Transverse colon (tissue), 4 donors: Measurements from ENCODE around the gene BMP6. TPM values are rescaled to one million over a fixed set of nuclear protein-coding genes. Genes with fewer than 3 reads are reported as not detected.

Experiments
- DNase-seq: peaks from one replicate; pipeline ENCODE4 v3.0.0-alpha.2; 2019
- H3K27ac ChIP-seq, 4 donors: fragments of 200-600 bp; sonication (generic); 2 replicates each; pipeline ENCODE4 v1.5.1; 2016 to 2018; ENCODE audit warnings: inconsistent platforms in 4 of 4
- H3K27me3 ChIP-seq: fragments of 200-600 bp; sonication (generic); 2 replicates; pipeline ENCODE4 v1.5.1; 2017; ENCODE audit warnings: inconsistent platforms
- H3K36me3 ChIP-seq, 4 donors: fragments of 200-600 bp; sonication (generic); 2 replicates each; pipeline ENCODE4 v1.5.1; 2017 to 2019; ENCODE audit warnings: inconsistent platforms in 4 of 4
- H3K4me1 ChIP-seq, 4 donors: fragments of 200-600 bp; sonication (generic); 2 replicates each; pipeline ENCODE4 v1.5.1; 2017 to 2020; ENCODE audit warnings: inconsistent platforms in 4 of 4
- H3K4me3 ChIP-seq, 4 donors: fragments of 200-600 bp; sonication (generic); 1 replicate in 1 of 4; 2 replicates in 3 of 4; pipeline versions ENCODE4 v1.5.1 to v1.6.1; 2017 to 2019; ENCODE audit warnings: inconsistent platforms in 4 of 4
- H3K9me3 ChIP-seq, 2 donors: fragments of 200-600 bp; sonication (generic); 2 replicates each; pipeline ENCODE4 v1.5.1; 2017 to 2019; ENCODE audit warnings: inconsistent platforms in 2 of 2
- CTCF ChIP-seq, 5 experiments: fragments of 200-600 bp in 3 of 5; fragments of 450-650 bp in 2 of 5; sonication (generic) in 3 of 5; IDR thresholded peaks; 1 replicate in 2 of 5; 2 replicates in 3 of 5; pipeline ENCODE4 v1.5.1; 2016 to 2017; ENCODE audit warnings: antibody characterized with exemption in 5 of 5, inconsistent platforms in 3 of 5, mild to moderate bottlenecking in 2 of 5, moderate library complexity in 1 of 5
- EP300 ChIP-seq: sonication (generic); formaldehyde crosslinking; IDR thresholded peaks from one replicate; pipeline ENCODE4 v1.6.1; 2017; ENCODE audit warnings: antibody characterized with exemption, low read depth
- POLR2A ChIP-seq: fragments of 450-650 bp; IDR thresholded peaks from one replicate; pipeline ENCODE4 v1.6.1; 2016; ENCODE audit warnings: antibody characterized with exemption, mild to moderate bottlenecking, moderate library complexity
- POLR2AphosphoS5 ChIP-seq, 3 donors: sonication (generic); formaldehyde crosslinking; IDR thresholded peaks; one replicate each; pipeline ENCODE4 v1.6.1; 2016; ENCODE audit warnings: antibody characterized with exemption in 3 of 3
- whole genome bisulfite sequencing, 2 donors: methylation state at CpG; one replicate each; pipeline ENCODE4 v1.1.5; 2018; ENCODE audit warnings: low coverage in 1 of 2; 5-methylcytosine and 5-hydroxymethylcytosine counted together
- in situ Hi-C, 4 donors: fragments of 200-750 bp; cut with MboI; loops; one replicate each; pipeline versions ENCODE4 v1.15.0 to v1.15.1; 2017; ENCODE audit warnings: low sequenced_read_pairs in 3 of 4, low pct_ligation_motif_present in 1 of 4, low pct_unique_long_range_greater_than_20kb in 1 of 4
- intact Hi-C: fragments of 100-400 bp; cut with DNase I; formaldehyde crosslinking; loops from one replicate; pipeline ENCODE4 v1.15.1; 2023; ENCODE audit warnings: low total_unique reads
- total RNA-seq, 4 donors: library from RNA; depleted of rRNA; stranded (reverse); fragments of >200 nt; gene quantifications; one replicate each; pipeline ENCODE4 v1.1.0, GENCODE V29; 2016

Gene BMP6
- total RNA-seq, 4 donors from 2014 or later = 1.1 to 12.7 (median 6.7) TPM

GRCh38 chr6:7742223-7742785 lies 16.4 kb downstream of the BMP6 start:
- Histone ChIP-seq H3K9me3 (no peaks in the 10 kb centered on the region), H3K4me1 (no peaks in the 10 kb centered on the region), H3K27me3 (peaks cover 4% of the 10 kb centered on the region), H3K36me3 (no peaks in the 10 kb centered on the region), H3K4me3 (no peak overlapping the region), H3K27ac (no peak overlapping the region)
- WGBS, 2 donors = 56 to 62% methylated on average over 6 to 10 of the region's 10 CpGs
- no peak for DNase-seq
- in situ Hi-C loops = no loop called here
- intact Hi-C loops = no loop called here
- TF ChIP-seq POLR2A = no peak
- no peak for TF ChIP-seq POLR2AphosphoS5 (IDR thresholded peaks at IDR 0.05)
- no peak for TF ChIP-seq CTCF (IDR thresholded peaks at IDR 0.05)
- no peak for TF ChIP-seq EP300

- 88 to 91% methylated on average over 7 to 10 of the region's 10 CpGs for whole genome bisulfite sequencing, 2 donors
- H3K27me3 ChIP-seq = no peaks in the 10 kb centered on the region
- DNase-seq = no peak
- H3K27ac ChIP-seq = no peak overlapping the region
- no peak overlapping the region for H3K4me3 ChIP-seq
- in situ Hi-C loops = no loop called here
- H3K9me3 ChIP-seq = no peaks in the 10 kb centered on the region
- intact Hi-C loops = no loop called here
- TF ChIP-seq POLR2A (no peak), CTCF (IDR thresholded peaks at IDR 0.05) (no peak), POLR2AphosphoS5 (IDR thresholded peaks at IDR 0.05) (no peak), EP300 (no peak)
- H3K36me3 ChIP-seq = no peaks in the 10 kb centered on the region
- no peaks in the 10 kb centered on the region for H3K4me1 ChIP-seq
Measured at GRCh38 chr6:7745942-7746341, 20.0 kb downstream of the BMP6 start.

- intact Hi-C loops = no loop called here
- WGBS, 2 donors = 79 to 80% methylated on average over 6 to 10 of the region's 10 CpGs
- DNase-seq = no peak
- no peaks in the 10 kb centered on the region for H3K9me3 ChIP-seq
- TF ChIP-seq POLR2A (no peak), CTCF (IDR thresholded peaks at IDR 0.05) (no peak), POLR2AphosphoS5 (IDR thresholded peaks at IDR 0.05) (no peak), EP300 (no peak)
- in situ Hi-C loops = no loop called here
- H3K4me1 ChIP-seq = no peaks in the 10 kb centered on the region
- H3K27ac ChIP-seq = no peak overlapping the region
- H3K4me3 ChIP-seq = no peak overlapping the region
- H3K36me3 ChIP-seq = no peaks in the 10 kb centered on the region
- no peaks in the 10 kb centered on the region for H3K27me3 ChIP-seq
Measured at GRCh38 chr6:7747016-7747415, 21.1 kb downstream of the BMP6 start.

- in situ Hi-C loops = no loop called here
- H3K4me1 ChIP-seq = no peaks in the 10 kb centered on the region
- no peak for DNase-seq
- 50 to 93% methylated on average over 1 to 5 of the region's 5 CpGs for WGBS, 2 donors
- no peaks in the 10 kb centered on the region for H3K9me3 ChIP-seq
- no peaks in the 10 kb centered on the region for H3K27me3 ChIP-seq
- intact Hi-C loops = no loop called here
- H3K36me3 ChIP-seq = no peaks in the 10 kb centered on the region
- TF ChIP-seq CTCF (IDR thresholded peaks at IDR 0.05) (no peak), EP300 (no peak), POLR2A (no peak), POLR2AphosphoS5 (IDR thresholded peaks at IDR 0.05) (no peak)
- no peak overlapping the region for H3K27ac ChIP-seq
- no peak overlapping the region for H3K4me3 ChIP-seq
Measured at GRCh38 chr6:7747433-7747832, 21.5 kb downstream of the BMP6 start.
